Cardiac muscle cell (in vitro differentiated cells and primary cell): ENCODE measurements around the gene TEX22. TPM values are rescaled to one million over a fixed set of nuclear protein-coding genes. Genes with fewer than 3 reads are reported as not detected.

ENCODE experiments used
- DNase-seq, 2 donors: peaks; one replicate each; pipeline versions ENCODE4 v3.0.0 to v3.0.0-alpha.2; 2010 to 2017; ENCODE audit warnings: low read depth in 1 of 2, low spot score in 1 of 2
- H3K27ac ChIP-seq: fragments of 200-600 bp; sonication (generic); 2 replicates; pipeline ENCODE4 v1.5.1; 2016
- H3K27me3 ChIP-seq: fragments of 200-600 bp; sonication (generic); 2 replicates; pipeline ENCODE4 v1.6.0; 2016; ENCODE audit warnings: control low read depth
- H3K36me3 ChIP-seq: fragments of 200-600 bp; sonication (generic); 2 replicates; pipeline ENCODE4 v1.5.1; 2016; ENCODE audit warnings: control low read depth
- H3K4me1 ChIP-seq: fragments of 200-600 bp; sonication (generic); 2 replicates; pipeline ENCODE4 v1.8.1; 2017; ENCODE audit warnings: low read depth, mild to moderate bottlenecking, mixed run types
- H3K4me3 ChIP-seq: fragments of 200-600 bp; sonication (generic); 2 replicates; pipeline ENCODE4 v1.5.1; 2016; ENCODE audit warnings: mild to moderate bottlenecking
- H3K9me3 ChIP-seq: fragments of 200-600 bp; sonication (generic); 2 replicates; pipeline ENCODE4 v1.5.1; 2017; ENCODE audit warnings: low read depth, mild to moderate bottlenecking, control low read depth
- polyA plus RNA-seq: library from polyadenylated mRNA; unstranded; fragments of >200 nt; fragmentation: Nextera tagmentation; extraction: Ambion mirVana; gene quantifications from 2 replicates; pipeline ENCODE4 v1.2.1, GENCODE V29; 2016
- total RNA-seq: library from RNA; depleted of rRNA; stranded (reverse); fragments of >200 nt; gene quantifications from 2 replicates; pipeline ENCODE4 v1.2.3, GENCODE V29; 2016
- TF ChIP-seq, protein P1 (sequence below): IDR thresholded peaks from 2 replicates; pipeline ENCODE4 v1.5.1; 2012; ENCODE audit warnings: low read depth, mild to moderate bottlenecking, low read length

Gene TEX22
- total and polyA plus RNA-seq, 2 experiments from 2014 or later, result 3.7 to 4.1 TPM

DNA sequence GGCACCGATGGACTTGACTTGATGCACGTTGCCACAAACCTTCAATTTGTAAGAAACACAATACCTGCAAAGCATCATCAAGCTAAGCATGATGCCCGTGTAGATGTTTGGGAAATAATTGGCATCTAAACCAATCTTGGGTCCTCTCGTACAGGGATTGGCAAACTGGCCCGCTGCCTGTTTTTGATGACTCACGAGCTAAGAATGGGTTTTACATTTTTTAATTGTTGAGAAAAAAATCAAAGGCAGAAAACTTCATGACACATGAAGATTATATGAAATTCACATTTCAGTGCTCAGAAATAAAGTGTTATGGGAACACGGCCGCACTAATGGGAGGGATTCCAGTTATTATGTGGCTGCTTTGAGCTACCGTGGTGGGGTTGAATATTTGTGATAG lies 32.2 kb downstream of the TEX22 start:
- Histone ChIP-seq H3K4me3 (no peak overlapping the region), H3K27me3 (no peaks in the 10 kb centered on the region), H3K9me3 (no peaks in the 10 kb centered on the region), H3K36me3 (no peaks in the 10 kb centered on the region), H3K4me1 (no peaks in the 10 kb centered on the region), H3K27ac (no peak overlapping the region)
- TF ChIP-seq, protein P1, sequence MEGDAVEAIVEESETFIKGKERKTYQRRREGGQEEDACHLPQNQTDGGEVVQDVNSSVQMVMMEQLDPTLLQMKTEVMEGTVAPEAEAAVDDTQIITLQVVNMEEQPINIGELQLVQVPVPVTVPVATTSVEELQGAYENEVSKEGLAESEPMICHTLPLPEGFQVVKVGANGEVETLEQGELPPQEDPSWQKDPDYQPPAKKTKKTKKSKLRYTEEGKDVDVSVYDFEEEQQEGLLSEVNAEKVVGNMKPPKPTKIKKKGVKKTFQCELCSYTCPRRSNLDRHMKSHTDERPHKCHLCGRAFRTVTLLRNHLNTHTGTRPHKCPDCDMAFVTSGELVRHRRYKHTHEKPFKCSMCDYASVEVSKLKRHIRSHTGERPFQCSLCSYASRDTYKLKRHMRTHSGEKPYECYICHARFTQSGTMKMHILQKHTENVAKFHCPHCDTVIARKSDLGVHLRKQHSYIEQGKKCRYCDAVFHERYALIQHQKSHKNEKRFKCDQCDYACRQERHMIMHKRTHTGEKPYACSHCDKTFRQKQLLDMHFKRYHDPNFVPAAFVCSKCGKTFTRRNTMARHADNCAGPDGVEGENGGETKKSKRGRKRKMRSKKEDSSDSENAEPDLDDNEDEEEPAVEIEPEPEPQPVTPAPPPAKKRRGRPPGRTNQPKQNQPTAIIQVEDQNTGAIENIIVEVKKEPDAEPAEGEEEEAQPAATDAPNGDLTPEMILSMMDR, result no peak
- DNase-seq, result peak in 1 of 2 donors; percentile 79

DNA sequence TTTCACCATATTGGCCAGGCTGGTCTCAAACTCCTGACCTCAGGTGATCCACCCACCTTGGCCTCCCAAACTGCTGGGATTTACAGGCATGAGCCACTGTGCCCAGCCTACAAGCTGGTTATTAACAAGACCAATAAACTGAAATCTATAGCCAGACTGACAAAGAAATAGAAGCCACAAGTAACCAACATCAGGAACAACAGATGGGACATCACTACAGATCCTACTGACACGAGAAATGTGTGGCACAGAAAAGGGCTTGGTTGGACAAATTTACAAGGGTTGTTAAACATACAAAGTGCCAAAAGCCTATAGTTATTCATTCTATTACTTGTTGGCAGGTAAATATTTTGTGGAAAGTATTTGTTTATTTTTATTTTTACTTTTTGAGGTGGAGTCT lies 32.9 kb downstream of the TEX22 start:
- no peak overlapping the region for H3K27ac ChIP-seq
- H3K27me3 ChIP-seq, result no peaks in the 10 kb centered on the region
- TF ChIP-seq, protein P1, result no peak

DNA sequence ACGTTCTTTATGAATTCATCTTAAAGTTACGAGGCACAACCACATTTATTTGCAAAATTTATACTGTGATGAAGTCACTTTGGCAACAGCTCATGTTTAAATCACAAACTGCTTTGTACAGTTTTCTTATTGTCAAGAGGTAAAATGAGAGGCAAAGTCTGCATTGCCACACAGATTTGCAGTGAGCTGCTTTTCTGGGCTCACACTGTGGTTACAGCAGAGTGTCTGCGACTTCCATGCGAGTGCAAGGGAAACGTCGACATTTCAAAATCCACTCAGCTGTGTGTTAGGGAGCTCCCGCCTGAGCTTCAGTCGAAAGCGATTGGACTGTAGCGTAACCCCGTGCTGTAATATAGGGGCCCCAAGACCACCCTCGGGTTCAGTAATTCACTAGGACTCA lies 34.3 kb downstream of the TEX22 start:
- Histone ChIP-seq H3K4me3 (no peak overlapping the region), H3K9me3 (no peaks in the 10 kb centered on the region), H3K4me1 (no peaks in the 10 kb centered on the region), H3K36me3 (no peaks in the 10 kb centered on the region), H3K27ac (peak overlapping the region; percentile 39), H3K27me3 (no peaks in the 10 kb centered on the region)
- no peak for DNase-seq
- TF ChIP-seq, protein P1, result no peak

More for the DNA sequence above, 32.9 kb downstream of the TEX22 start:
- DNase-seq, result no peak
- no peaks in the 10 kb centered on the region for H3K4me1 ChIP-seq
- no peaks in the 10 kb centered on the region for H3K36me3 ChIP-seq
- H3K9me3 ChIP-seq, result no peaks in the 10 kb centered on the region
- no peak overlapping the region for H3K4me3 ChIP-seq

DNA sequence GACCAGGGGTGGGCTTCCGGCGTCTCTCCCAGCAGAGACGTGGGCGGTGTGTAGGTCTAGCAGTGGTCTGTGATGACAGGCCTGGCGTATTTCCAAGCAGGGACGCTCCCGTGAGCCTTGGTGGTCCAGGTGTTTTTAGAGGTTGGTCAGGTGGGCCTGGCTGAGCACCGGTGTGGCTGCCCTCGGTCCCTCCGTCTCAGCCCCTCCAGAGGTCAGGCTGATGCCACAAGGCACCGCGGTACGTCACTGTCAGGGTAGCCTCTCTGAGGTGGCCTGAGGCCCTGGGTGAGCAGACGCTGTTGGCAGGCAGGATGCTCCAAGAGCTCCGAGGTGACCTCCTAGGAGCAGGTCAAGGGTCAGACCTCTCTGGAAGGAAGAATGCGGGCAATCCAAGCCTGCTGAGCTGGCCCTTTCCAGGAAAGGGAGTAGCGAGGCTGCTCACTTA lies 34.8 kb downstream of the TEX22 start:
- H3K4me3 ChIP-seq, result no peak overlapping the region
- no peaks in the 10 kb centered on the region for H3K36me3 ChIP-seq
- H3K4me1 ChIP-seq, result no peaks in the 10 kb centered on the region
- no peak for DNase-seq
- H3K27me3 ChIP-seq, result no peaks in the 10 kb centered on the region
- TF ChIP-seq, protein P1, result no peak
- H3K27ac ChIP-seq, result peak overlapping the region; percentile 39
- H3K9me3 ChIP-seq, result no peaks in the 10 kb centered on the region

DNA sequence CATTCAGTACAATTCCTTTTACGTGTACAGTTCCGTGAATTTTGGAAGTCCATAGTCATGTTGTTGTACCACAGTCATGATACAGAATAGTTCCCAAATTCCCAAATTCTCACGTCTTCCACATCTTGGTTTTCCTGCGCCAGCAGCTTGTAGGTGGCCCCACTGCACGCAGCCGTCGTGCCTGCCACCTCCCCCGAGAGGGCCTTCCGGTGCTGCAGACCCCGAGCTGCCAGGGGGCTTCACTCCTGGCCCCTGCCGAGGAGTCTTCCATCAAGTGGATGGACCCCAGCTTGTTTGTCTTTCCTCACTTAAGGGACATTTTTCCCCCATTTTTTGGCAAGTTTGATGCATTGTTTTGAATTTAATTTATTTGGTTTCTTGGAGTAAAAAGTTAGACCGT lies 38.1 kb downstream of the TEX22 start:
- H3K27ac ChIP-seq, result no peak overlapping the region
- H3K9me3 ChIP-seq, result no peaks in the 10 kb centered on the region
- H3K27me3 ChIP-seq, result no peaks in the 10 kb centered on the region
- no peak overlapping the region for H3K4me3 ChIP-seq
- no peaks in the 10 kb centered on the region for H3K4me1 ChIP-seq
- DNase-seq, result no peak
- no peaks in the 10 kb centered on the region for H3K36me3 ChIP-seq
- TF ChIP-seq, protein P1, result no peak
